Hypothalamus (tissue), 51 donors: ENCODE data around the gene SPTBN2.
"Not testable (repeated sequence)": the region's sequence is repeated elsewhere in the genome, so short reads cannot be mapped to it uniquely, and the experiment has no call there.

Experiments used
- DNase-seq, 51 donors: peaks; one replicate each; lab custom pipeline; 2025; lab: John Stamatoyannopoulos, UW

SPTBN2 gene

GRCh38 chr11:66725114-66725513 is 3.9 kb downstream of the SPTBN2 start:
- no peak for DNase-seq

GRCh38 chr11:66724167-66724566 is 4.8 kb downstream of the SPTBN2 start:
- not testable (repeated sequence) for DNase-seq

GRCh38 chr11:66723693-66724092 is 5.3 kb downstream of the SPTBN2 start:
- DNase-seq = no peak

- no peak for DNase-seq
Measured at GRCh38 chr11:66722745-66723651, 6.0 kb downstream of the SPTBN2 start.

- DNase-seq = no peak
Measured at GRCh38 chr11:66721939-66722338, 7.1 kb downstream of the SPTBN2 start.

GRCh38 chr11:66720899-66721470 is 8.0 kb downstream of the SPTBN2 start:
- DNase-seq = no peak

- peak in 19 of 51 donors; percentile 3 to 65 (median 28) for DNase-seq
Measured at GRCh38 chr11:66720223-66720898, 8.7 kb downstream of the SPTBN2 start.

- no peak for DNase-seq
Measured at GRCh38 chr11:66719111-66719872, 9.7 kb downstream of the SPTBN2 start.

GRCh38 chr11:66718320-66718971 is 10.6 kb downstream of the SPTBN2 start:
- DNase-seq = no peak

GRCh38 chr11:66717925-66718319 is 11.1 kb downstream of the SPTBN2 start:
- DNase-seq = no peak

GRCh38 chr11:66716996-66717395 is 12.0 kb downstream of the SPTBN2 start:
- no peak for DNase-seq

- DNase-seq = no peak
Measured at GRCh38 chr11:66715346-66716085, 13.5 kb downstream of the SPTBN2 start.

- no peak for DNase-seq
Measured at GRCh38 chr11:66713746-66714480, 15.1 kb downstream of the SPTBN2 start.

GRCh38 chr11:66710384-66710930 is 18.6 kb downstream of the SPTBN2 start:
- no peak for DNase-seq

GRCh38 chr11:66708701-66709100 is 20.3 kb downstream of the SPTBN2 start:
- DNase-seq = no peak

GRCh38 chr11:66708094-66708493 is 20.9 kb downstream of the SPTBN2 start:
- no peak for DNase-seq

- DNase-seq = no peak
Measured at GRCh38 chr11:66707486-66707885, 21.5 kb downstream of the SPTBN2 start.

GRCh38 chr11:66706989-66707388 is 22.0 kb downstream of the SPTBN2 start:
- DNase-seq = no peak
